NT2/D1 (cell line): ENCODE measurements around the gene PLPP4.
"Not testable (repeated sequence)": the region's sequence is repeated elsewhere in the genome, so short reads cannot be mapped to it uniquely, and the experiment has no call there.

ENCODE experiments used
- DNase-seq: peaks from one replicate; pipeline ENCODE4 v3.0.0-alpha.2; 2011; ENCODE audit warnings: low read depth, low spot score
- H3K27me3 ChIP-seq: 2 replicates; pipeline ENCODE4 v1.6.0; 2011; ENCODE audit warnings: mild to moderate bottlenecking; ENCODE audit not compliant: insufficient read length, insufficient read depth
- H3K36me3 ChIP-seq: 2 replicates; pipeline ENCODE4 v1.6.1; 2011; ENCODE audit warnings: mild to moderate bottlenecking, low read length, mixed read lengths; ENCODE audit not compliant: insufficient read depth, insufficient read length
- H3K4me1 ChIP-seq: 2 replicates; pipeline ENCODE4 v1.5.1; 2011; ENCODE audit not compliant: insufficient read depth, insufficient read length
- H3K4me3 ChIP-seq: 2 replicates; pipeline ENCODE4 v1.5.1; 2011; ENCODE audit warnings: low read depth; ENCODE audit not compliant: insufficient read length
- H3K9ac ChIP-seq: 2 replicates; pipeline ENCODE4 v1.6.0; 2011; ENCODE audit warnings: low read depth; ENCODE audit not compliant: insufficient read length
- H3K9me3 ChIP-seq: 2 replicates; pipeline ENCODE4 v1.5.1; 2011; ENCODE audit warnings: mild to moderate bottlenecking, low read length; ENCODE audit not compliant: insufficient read depth
- SUZ12 ChIP-seq: IDR thresholded peaks from 2 replicates; pipeline ENCODE4 v1.6.1; 2011; ENCODE audit not compliant: insufficient read length, insufficient read depth; ENCODE audit errors: extremely low read depth
- YY1 ChIP-seq: IDR thresholded peaks from 2 replicates; pipeline ENCODE4 v1.6.1; 2011; ENCODE audit not compliant: insufficient read length, insufficient read depth
- ZNF274 ChIP-seq: IDR thresholded peaks from 2 replicates; pipeline ENCODE4 v1.6.1; 2011; ENCODE audit warnings: mild to moderate bottlenecking, low read depth, low read length

The PLPP4 gene

DNA sequence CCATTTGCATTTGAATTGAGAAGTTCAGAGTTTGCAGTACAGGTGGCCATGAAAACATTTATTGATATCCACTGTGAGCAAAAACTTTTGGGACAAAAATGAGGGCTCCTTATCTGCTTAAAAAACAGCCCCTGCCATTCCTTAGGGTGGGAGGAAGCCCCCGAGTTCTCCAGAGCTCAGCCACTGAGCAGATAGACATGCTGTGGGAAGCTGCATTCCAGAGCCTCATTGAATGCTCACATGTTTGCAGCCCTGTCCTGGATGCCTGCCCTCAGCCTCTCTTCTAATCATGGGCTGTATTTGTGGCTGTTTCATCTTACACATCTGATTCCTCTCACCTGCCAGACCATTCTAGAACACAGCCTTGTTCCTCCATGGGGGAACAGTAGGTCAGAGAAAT lies 33.3 kb downstream of the PLPP4 start:
- no peaks in the 10 kb centered on the region for H3K27me3 ChIP-seq
- no peak overlapping the region for H3K4me3 ChIP-seq
- no peaks in the 10 kb centered on the region for H3K9me3 ChIP-seq
- TF ChIP-seq SUZ12 = no peak
- DNase-seq = no peak
- H3K36me3 ChIP-seq = no peaks in the 10 kb centered on the region
- peaks cover 3% of the 10 kb centered on the region for H3K4me1 ChIP-seq
- no peak overlapping the region for H3K9ac ChIP-seq

DNA sequence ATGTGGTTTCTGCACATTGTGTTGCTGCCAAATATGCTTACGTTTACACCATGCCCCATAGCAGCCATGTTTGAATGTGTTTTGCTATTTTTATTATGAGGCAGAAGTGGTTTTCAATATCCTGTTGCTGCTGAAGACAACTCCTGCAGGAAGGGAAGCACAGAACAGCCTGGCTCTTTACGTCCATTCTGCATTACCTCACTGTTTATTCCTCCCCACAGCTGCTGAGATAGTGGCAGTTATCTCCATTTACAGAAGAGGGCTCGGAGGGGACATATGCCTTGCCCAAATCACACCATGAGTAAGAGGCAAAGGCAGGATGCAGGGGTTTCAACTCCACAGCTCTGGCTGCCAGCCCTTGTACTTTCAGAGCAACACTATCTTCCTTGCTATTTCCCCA lies 35.3 kb downstream of the PLPP4 start:
- no peaks in the 10 kb centered on the region for H3K36me3 ChIP-seq
- no peaks in the 10 kb centered on the region for H3K9me3 ChIP-seq
- no peak for TF ChIP-seq YY1
- TF ChIP-seq SUZ12 = no peak
- no peak for TF ChIP-seq ZNF274
- DNase-seq = no peak
- no peaks in the 10 kb centered on the region for H3K27me3 ChIP-seq
- H3K4me3 ChIP-seq = no peak overlapping the region
- H3K9ac ChIP-seq = no peak overlapping the region
- peaks cover 5% of the 10 kb centered on the region for H3K4me1 ChIP-seq

DNA sequence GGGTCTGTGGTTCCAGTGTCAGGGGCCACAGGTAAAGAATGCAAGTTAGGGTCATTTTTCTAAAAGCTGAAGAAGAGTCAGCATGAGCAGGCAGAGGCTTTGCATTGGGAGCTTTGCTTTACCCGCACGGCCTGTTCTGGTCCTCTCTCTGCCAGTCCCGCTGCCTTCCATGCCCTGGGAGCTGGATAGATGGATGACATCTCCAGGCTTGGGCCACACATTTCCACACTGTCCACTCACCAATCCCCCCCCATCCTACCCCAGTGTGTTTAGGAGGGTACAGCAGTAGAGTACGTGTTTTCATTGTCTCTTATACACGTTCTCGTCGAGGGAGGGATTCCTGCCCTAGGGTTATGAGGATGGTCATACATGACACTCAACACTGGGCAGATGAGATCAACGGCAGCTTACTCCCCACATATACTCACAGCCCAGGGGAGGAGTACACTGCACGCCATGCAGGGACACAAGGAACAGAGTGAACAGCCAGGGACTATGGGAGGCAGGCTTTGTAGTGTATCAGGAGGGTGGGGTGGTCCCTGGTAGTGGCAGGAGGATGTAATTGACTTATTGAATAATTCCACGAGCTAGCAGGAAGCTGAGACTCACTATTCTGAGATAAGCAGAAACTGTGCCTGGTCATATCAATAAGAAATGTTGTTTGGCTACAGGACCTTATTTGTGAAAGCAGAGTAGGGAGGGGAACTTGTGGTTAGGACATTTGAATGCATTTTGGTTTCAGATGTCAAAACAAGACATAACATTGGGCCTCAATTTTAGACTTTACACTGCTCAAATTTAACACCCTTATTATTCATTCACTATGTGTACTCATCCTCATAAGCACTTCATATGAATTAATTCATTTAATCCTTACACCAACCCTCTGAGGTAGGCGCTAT lies 36.6 kb downstream of the PLPP4 start:
- Histone ChIP-seq H3K27me3 (no peaks in the 10 kb centered on the region), H3K9me3 (no peaks in the 10 kb centered on the region), H3K36me3 (no peaks in the 10 kb centered on the region), H3K9ac (no peak overlapping the region), H3K4me3 (no peak overlapping the region), H3K4me1 (peaks cover 5% of the 10 kb centered on the region)
- TF ChIP-seq YY1 = no peak
- no peak for TF ChIP-seq ZNF274
- no peak for TF ChIP-seq SUZ12
- DNase-seq = no peak

DNA sequence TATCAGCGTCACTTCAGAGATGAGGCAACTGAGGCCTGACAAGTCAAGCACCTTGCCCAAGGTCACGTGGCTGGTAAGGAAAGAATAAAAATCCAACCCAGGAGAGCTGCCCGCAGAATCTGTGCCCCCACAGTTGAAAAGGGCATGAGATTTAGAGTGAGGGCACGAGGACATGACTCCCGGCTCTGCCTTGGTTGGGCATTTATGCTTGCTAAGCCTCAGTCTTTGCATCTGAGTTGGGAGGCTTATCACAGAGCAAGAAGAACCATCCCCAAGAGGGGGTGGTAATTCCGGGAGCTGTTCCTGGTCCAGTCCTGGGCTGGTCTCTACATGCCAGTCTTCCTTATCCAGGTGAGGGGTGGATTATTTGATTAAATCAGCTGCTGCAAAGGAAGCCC lies 37.3 kb downstream of the PLPP4 start:
- no peaks in the 10 kb centered on the region for H3K9me3 ChIP-seq
- H3K4me3 ChIP-seq = no peak overlapping the region
- H3K4me1 ChIP-seq = peaks cover 5% of the 10 kb centered on the region
- no peak for TF ChIP-seq ZNF274
- TF ChIP-seq YY1 = no peak
- TF ChIP-seq SUZ12 = no peak
- H3K36me3 ChIP-seq = no peaks in the 10 kb centered on the region
- DNase-seq = no peak
- H3K9ac ChIP-seq = no peak overlapping the region
- H3K27me3 ChIP-seq = no peaks in the 10 kb centered on the region

DNA sequence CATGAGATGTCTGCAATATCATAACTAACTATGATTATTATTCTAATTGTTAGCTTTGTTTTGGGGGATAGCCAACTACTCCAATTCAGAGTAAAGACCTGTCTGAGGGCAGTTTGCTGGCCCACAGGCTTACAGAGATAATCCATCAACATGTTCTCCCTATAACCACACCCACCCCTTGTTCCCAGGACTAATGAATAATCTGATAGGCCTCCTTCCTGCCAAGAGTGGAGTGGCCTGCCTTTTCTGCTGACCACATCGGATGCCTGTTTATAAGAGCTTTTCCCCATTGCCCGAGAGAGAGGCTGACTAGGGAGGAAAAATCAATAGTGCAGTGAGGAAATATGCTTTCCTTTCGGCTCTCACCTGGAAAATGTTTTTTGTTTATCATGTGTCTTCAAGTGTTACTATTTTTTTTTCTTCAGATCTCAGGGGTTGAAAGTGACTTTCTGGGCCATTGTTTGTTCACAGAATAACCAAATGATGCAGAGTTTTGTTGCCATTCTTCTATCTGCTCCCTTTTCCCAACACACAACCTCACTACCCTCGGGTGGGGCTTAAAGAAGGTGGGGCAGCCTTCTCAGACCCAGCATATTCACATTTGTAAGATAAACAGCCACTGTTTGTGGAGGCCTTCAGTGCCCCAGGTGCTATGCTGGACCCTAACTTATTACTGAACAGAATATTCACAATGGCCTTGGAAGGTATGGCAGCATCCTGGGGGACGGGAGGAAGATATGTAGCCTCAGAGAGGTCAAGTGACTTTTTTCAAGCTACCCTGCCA lies 38.4 kb downstream of the PLPP4 start:
- peaks cover 4% of the 10 kb centered on the region for H3K4me1 ChIP-seq
- no peak overlapping the region for H3K9ac ChIP-seq
- no peak for TF ChIP-seq SUZ12
- no peak for TF ChIP-seq ZNF274
- no peak for TF ChIP-seq YY1
- DNase-seq = no peak
- no peak overlapping the region for H3K4me3 ChIP-seq
- no peaks in the 10 kb centered on the region for H3K27me3 ChIP-seq
- H3K9me3 ChIP-seq = no peaks in the 10 kb centered on the region
- no peaks in the 10 kb centered on the region for H3K36me3 ChIP-seq

DNA sequence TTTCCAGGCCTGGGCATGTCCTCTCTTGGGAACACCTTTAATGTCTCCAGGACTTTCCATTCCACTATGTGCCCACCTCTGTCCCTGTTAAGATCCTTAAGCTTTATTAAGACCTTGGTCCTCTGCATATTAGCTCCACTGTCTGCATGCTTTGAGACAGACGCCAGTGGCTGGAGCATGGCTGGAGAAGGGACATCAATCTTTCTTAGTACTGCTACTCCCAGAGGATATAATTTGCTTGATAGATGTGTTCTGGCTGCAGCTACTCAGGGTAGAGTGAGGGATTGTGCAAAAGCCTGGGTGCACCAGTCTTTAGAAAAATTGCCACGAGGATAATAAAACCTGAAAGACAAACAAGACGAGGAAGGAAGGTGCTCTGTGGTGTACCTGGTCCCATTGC lies 42.9 kb downstream of the PLPP4 start:
- no peak for DNase-seq
- Histone ChIP-seq H3K4me1 (peaks cover 2% of the 10 kb centered on the region), H3K27me3 (no peaks in the 10 kb centered on the region), H3K36me3 (no peaks in the 10 kb centered on the region), H3K4me3 (no peak overlapping the region), H3K9ac (no peak overlapping the region), H3K9me3 (no peaks in the 10 kb centered on the region)
- no peak for TF ChIP-seq YY1
- TF ChIP-seq ZNF274 = no peak
- TF ChIP-seq SUZ12 = no peak

DNA sequence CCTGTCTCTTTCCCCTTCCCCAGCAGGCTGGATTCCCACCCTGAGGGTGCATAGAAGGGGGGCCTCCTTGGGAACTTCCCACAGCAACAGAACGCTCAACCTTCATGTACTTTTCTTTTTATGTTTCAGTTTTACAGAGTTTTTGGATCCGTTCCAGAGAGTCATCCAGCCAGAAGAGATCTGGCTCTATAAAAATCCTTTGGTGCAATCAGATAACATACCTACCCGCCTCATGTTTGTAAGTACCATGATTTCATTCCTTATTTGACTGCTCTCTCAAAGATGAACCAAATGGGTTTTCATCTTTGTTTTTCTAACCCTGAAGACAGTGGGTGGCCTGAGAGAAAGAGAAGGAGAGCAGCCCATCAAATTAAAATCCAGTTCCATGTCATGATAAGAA lies 46.7 kb downstream of the PLPP4 start:
- no peaks in the 10 kb centered on the region for H3K36me3 ChIP-seq
- H3K9ac ChIP-seq = no peak overlapping the region
- no peaks in the 10 kb centered on the region for H3K9me3 ChIP-seq
- no peaks in the 10 kb centered on the region for H3K27me3 ChIP-seq
- no peak for TF ChIP-seq YY1
- no peak for TF ChIP-seq ZNF274
- no peak for TF ChIP-seq SUZ12
- peaks cover 3% of the 10 kb centered on the region for H3K4me1 ChIP-seq
- H3K4me3 ChIP-seq = no peak overlapping the region
- DNase-seq = no peak

DNA sequence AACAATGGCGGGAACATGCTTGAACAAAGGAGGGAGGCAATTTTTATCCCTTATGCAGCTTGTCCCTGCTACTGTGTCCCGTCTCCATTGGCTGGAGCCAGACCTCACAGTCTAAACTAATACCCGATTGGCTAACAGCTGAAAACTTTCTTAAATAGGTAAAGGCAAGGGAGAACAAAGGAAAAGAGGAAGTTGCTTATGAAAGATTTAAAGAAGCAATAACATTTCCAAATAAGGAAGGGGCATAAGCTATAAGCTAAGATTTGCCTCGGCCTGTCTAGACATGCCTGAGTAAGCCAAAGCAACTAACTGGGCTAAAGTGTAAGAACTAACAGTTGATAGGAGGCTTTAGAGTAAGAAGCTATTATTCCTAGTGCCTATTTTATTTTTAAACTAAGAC lies 47.2 kb downstream of the PLPP4 start:
- DNase-seq, H3K9ac ChIP-seq, H3K36me3 ChIP-seq, H3K4me1 ChIP-seq, H3K4me3 ChIP-seq, H3K9me3 ChIP-seq, H3K27me3 ChIP-seq: not testable (repeated sequence)
